ENCODE data around the gene HELLS. TPM values are rescaled to one million over a fixed set of nuclear protein-coding genes. Genes with fewer than 3 reads are reported as not detected.

HELLS gene
- total and polyA plus RNA-seq, 10 of the 15 experiments (the other 5 are each of a cell fraction or from before 2014, with no cell fraction given): 33.9 to 159 (median 123) TPM

- no peak overlapping the region for H3K4me3 ChIP-seq
- H4K20me1 ChIP-seq (ENCODE audit: control insufficient read depth, insufficient read depth): no peaks in the 10 kb centered on the region
- CTCF ChIA-PET: no interaction called here
- H3K36me3 ChIP-seq (ENCODE audit: control insufficient read depth in 2 of 2, insufficient read depth in 2 of 2, low read length in 1 of 2): no peaks in the 10 kb centered on the region
- intact Hi-C loops (cut with micrococcal nuclease; ENCODE audit: unreplicated experiment): no loop called here
- no peaks in the 10 kb centered on the region for H3K9me3 ChIP-seq (replicated peaks; ENCODE audit: control insufficient read depth, insufficient read depth, low read length)
- in situ Hi-C loops (cut with MboI): no loop called here
- WGBS (ENCODE audit: insufficient coverage, insufficient replicate concordance, low lambda C conversion rate, missing lambda C conversion rate): 100% methylated on average over 1 of the region's 1 CpG
- DNase-seq (ENCODE audit: low read depth, low spot score) (no peak), FAIRE-seq (no peak), ATAC-seq (no peak)
- no peak overlapping the region for H3K4me2 ChIP-seq (ENCODE audit: control insufficient read depth, insufficient read depth)
- POLR2A ChIA-PET: no interaction called here
- H3K27me3 ChIP-seq (replicated peaks in 1 of 2; ENCODE audit: control insufficient read depth in 2 of 2, insufficient read depth in 2 of 2, low read length in 1 of 2): no peaks in the 10 kb centered on the region
- SMC1A ChIA-PET (ENCODE audit: uncharacterized antibody, unreplicated experiment): interaction anchor here (1.1 kb wide), 1 partner anchor 15 kb away, joined by 3 read pairs; no protein-coding TSS in a partner anchor
- BruUV-seq (replicated peaks): no TSS peak
- no peak overlapping the region for H3K9ac ChIP-seq (ENCODE audit: control insufficient read depth, insufficient read depth, low read length)
- no peak overlapping the region for H2AFZ ChIP-seq (ENCODE audit: control insufficient read depth, low read depth, low read length)
- H3K27ac ChIP-seq (ENCODE audit: control insufficient read depth, insufficient read depth): no peak overlapping the region
- no peaks in the 10 kb centered on the region for H3K4me1 ChIP-seq (ENCODE audit: control insufficient read depth, insufficient read depth, low read length)
- RAD21 ChIA-PET (ENCODE audit: unreplicated experiment): interaction anchor here (0.6 kb wide), 1 partner anchor 111 kb away, joined by 3 read pairs; no protein-coding TSS in a partner anchor
- H3K79me2 ChIP-seq (ENCODE audit: control insufficient read depth, insufficient read depth, low read length): no peaks in the 10 kb centered on the region
- TF ChIP-seq ZBTB40 (IDR thresholded peaks at IDR 0.05; ENCODE audit: borderline replicate concordance) (no peak), FOXK2 (IDR thresholded peaks at IDR 0.05) (no peak), PKNOX1 (IDR thresholded peaks at IDR 0.05) (no peak), NR2C2 (IDR thresholded peaks at IDR 0.05; ENCODE audit: borderline replicate concordance, control insufficient read depth, insufficient read length, low read depth) (no peak), BCL3 (IDR thresholded peaks at IDR 0.05; ENCODE audit: borderline replicate concordance, insufficient read depth, low read depth, low read length, poor library complexity, severe bottlenecking) (no peak), SMAD1 (IDR thresholded peaks at IDR 0.05; ENCODE audit: low read depth, partially characterized antibody) (no peak), HDAC6 (IDR thresholded peaks at IDR 0.05; ENCODE audit: unreplicated experiment) (no peak), RB1 (IDR thresholded peaks at IDR 0.05; ENCODE audit: borderline replicate concordance) (no peak), REST (IDR thresholded peaks at IDR 0.05; ENCODE audit: low read depth, low read length) (no peak), TCF12 (IDR thresholded peaks at IDR 0.05; ENCODE audit: low read depth, low read length) (no peak), POLR2AphosphoS5 (IDR thresholded peaks at IDR 0.05; ENCODE audit: low read length) (no peak), SIN3A (IDR thresholded peaks at IDR 0.05; ENCODE audit: low read depth, low read length) (no peak), PML (IDR thresholded peaks at IDR 0.05; ENCODE audit: low read length) (no peak), PAX8 (IDR thresholded peaks at IDR 0.05) (no peak), WRNIP1 (IDR thresholded peaks at IDR 0.05; ENCODE audit: borderline replicate concordance, low read depth, low read length) (no peak), SMC3 (IDR thresholded peaks at IDR 0.05; ENCODE audit: borderline replicate concordance, low read length) (no peak)
Observed at GRCh38 chr10:94533027-94533426, 12.6 kb upstream of the HELLS start.

Data from GM12878 (cell line).